SHP77 treated with DMSO at 0.1 percent for 48 hours (cell line): Measurements from ENCODE around the gene FAM53A.
"Not testable (repeated sequence)": the region's sequence is repeated elsewhere in the genome, so short reads cannot be mapped to it uniquely, and the experiment has no call there.

Experiments
- DNase-seq: peaks from one replicate; lab custom pipeline; 2025; lab: John Stamatoyannopoulos, UW

The FAM53A gene

DNA sequence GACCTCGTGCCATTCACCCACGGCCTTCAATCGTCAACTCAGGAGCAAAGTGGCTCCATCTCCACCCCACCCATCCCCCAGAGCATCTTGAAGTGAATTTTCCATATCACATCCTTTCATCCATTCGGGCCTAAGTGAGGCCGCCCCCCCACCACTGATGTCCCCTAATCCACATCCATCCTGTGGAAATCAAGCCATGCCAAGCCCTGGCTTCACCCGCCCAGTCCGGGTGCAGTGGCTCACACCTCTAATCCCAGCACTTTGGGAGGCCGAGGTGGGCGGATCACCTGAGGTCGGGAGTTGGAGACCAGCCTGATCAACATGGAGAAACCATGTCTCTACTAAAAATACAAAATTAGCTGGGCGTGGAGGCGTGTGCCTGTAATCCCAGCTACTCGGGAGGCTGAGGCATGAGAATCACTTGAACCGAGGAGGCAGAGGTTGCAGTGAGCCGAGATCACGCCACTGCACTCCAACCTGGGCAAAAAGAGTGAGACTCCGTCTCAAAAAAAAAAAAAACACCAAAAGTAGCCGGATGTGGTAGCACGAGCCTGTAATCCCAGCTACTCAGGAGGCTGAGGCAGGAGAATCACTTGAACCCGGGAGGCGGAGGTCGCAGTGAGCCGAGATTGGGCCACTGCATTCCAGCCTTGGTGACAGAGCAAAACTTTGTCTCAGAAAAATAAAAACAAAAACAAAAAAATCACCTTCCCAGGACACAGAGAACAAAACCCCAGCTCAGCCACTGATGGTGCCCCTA lies 76.5 kb downstream of the FAM53A start:
- DNase-seq = not testable (repeated sequence)

- DNase-seq = no peak
Measured at GRCh38 chr4:1604706-1605205, 79.4 kb downstream of the FAM53A start.

DNA sequence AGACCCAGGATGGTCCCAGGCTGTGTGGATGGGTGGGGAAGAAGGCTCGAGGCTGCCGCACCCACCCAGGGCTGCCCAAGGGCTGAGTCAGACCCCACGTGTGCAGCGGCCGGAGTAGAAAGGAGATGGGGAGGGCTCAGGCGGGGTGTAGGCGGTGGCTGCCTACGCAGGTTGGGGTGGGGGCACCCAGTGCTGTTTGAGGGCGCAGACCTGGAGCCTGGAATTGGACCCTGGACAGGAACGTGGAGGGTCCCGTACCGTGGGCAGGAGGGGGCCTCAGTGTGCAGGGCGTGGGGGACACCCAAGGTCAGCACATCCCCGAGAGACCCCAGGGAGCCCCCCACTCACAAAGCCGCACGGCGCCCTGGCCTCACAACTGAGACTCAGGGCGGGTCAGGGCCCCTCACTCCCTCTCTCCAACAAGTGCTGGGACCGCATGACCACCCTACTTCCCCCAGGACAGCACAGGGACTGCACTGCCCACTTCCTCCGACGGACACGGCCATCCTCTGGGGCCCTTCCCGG lies 79.9 kb downstream of the FAM53A start:
- no peak for DNase-seq

GRCh38 chr4:1603413-1604135 lies 80.5 kb downstream of the FAM53A start:
- no peak for DNase-seq

DNA sequence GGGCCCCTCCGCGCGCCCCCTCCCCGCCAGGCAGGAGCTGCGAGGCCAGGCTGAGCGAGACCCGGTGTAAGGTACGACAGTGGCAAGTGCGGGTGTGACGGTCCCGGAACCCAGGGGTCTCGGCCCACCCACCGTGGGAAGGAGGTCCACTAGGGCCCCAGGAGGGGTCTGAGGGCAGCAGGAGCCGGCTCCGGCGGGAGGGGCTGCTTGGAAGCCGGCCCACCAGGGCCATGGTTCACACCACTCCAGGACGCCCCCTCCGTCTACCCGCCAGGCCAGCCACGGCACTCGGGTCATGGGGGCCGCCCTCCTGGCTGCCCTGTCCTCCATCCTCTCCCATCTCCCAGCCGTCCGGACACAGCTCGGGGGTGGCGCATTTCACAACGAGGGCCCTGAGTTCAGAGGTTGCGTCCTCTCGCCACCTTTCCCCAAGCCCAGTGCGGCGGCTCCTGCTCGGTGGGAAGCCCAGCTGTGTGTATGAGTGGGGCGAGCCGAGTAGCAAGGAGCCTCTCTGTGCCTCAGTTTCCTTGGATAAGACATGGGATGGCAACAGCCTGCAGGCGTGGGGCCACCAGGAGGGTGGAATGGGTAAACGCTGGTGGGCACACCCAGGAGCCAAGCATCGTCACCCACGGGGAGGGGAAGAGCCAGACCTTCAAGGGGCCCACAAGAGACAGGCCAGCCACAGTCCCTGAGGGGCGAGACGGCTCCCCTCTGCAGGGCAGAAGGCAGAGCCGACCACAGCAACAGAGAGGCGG lies 81.3 kb downstream of the FAM53A start:
- no peak for DNase-seq

DNA sequence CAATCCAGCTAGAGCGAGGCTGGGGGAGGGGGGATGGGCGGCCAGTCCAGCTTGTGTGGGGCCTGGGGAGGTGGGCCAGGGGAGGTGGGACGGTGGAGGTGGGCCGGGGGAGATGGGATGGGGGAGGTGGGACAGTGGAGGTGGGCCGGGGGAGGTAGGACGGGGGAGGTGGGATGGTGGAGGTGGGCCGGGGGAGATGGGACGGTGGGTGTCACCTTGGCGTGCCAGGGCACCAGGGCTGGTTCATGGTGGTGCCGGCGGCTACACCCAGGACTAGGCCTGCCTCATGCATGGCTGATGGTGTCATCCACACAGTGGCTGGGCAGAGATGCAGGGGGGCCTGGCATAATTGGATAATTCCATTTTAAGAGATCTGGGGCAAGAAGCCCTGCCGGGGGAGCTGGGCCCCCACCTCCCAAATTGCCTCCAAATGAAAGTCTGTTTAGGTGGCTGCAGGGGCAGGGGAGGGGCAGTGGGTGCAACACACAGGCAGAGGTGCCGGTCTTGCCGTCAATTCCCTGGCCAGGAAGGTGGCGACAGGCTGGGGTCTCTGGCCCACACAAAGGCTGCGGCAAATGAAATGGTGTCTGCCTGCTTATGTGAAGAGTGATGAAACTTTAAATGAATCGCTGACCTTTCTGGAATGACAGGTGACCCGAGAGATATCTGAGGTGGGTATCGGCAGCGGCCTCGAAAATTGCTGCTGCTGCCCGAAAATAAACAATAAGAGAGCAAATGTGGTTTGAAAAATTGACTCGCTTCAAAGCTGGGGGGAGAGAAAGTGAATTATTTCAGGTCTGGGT lies 82.1 kb downstream of the FAM53A start:
- no peak for DNase-seq

DNA sequence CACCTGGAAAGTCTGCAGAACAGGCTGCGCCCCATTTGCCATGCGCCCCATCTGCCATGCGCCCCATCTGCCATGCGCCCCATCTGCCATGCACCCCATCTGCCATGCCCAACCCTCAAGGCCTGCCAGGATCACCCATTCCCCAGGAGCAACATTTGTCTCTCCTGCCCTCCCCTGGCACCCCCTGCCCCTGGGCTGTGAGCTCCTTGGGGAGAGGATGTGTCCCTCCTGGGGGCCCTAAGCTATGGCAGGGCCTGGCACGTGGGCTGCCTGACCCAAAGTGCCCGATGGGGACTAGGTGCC lies 82.6 kb downstream of the FAM53A start:
- no peak for DNase-seq

- no peak for DNase-seq
Measured at GRCh38 chr4:1600811-1601532, 83.1 kb downstream of the FAM53A start.

DNA sequence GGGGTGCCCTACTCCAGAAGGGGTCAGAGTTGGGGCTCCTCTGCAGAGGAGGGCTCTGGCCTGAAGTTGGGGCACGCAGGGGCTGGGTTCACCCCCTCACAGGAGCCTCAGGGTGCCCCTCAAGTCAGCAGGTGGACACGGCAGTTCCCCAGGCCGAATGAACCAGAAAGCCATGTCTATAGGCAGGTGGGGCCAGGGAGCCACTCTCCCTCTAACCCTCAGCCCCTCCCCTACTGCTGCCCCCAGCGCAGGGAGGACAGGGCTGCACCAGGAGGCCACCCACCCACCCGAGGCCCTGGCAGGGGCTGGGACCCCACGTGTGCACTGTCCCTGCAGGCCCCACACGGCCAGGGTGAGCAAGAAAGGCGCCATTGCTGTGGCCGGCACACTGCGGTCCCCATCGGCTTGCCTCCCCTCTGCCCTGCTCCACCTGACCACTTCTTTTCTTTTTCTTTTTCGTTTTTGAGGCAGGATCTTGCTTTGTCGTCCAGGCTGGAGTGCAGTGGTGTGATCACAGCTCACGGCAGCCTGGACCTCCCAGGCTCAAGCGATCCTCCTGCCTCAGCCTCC lies 83.8 kb downstream of the FAM53A start:
- no peak for DNase-seq

DNA sequence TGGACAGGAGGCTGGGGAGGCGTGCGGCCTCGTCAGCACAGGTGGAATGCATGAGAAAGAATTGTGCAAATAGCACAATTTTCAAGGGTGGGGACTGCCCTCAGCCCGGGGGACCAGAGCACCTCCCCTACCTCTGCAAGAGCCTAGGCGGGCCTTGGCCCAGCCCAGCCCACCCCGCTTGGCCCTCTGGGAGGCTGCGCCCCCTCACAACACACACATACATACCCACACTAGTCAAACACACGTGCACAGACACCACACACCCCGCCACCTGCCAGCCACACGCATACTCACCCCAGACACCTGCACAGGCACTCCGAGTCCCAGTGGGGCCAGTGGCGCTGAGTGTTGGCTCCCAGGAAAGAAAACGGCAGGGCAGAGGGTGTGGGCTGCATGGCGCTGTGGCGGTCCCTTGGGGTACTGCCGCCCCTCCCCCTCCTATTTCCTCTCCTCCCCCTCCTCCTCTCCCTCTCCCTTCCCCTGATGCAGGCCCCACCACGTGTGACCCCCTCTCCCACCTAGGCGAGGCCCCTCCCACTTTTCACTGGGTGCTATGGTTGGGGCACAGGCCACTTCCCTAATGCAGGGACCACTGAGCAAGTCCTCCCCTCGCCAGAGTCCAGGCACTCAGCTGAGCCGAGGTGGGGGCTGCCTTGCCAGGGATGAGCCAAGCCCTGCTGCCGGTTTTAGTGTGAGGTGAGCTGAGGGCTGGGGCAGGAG lies 84.5 kb downstream of the FAM53A start:
- DNase-seq = no peak

DNA sequence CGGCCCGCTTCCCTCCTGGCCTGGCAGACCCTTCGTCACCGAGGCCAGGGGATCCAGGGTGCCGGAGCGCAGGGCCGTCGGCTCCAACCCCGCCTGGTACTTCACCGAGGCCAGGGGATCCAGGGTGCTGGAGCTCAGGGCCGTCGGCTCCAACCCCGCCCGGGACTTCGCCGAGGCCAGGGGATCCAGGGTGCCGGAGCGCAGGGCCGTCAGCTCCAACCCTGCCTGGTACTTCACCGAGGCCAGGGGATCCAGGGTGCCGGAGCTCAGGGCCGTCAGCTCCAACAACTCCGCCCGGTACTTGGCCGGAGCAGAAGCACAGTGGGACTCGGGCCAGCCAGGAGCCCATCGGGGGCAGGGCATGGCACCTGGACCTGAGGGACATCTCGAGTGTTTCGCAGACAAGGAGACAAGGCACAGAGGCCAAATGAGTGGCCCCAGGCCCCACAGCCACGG lies 85.1 kb downstream of the FAM53A start:
- DNase-seq = no peak

DNA sequence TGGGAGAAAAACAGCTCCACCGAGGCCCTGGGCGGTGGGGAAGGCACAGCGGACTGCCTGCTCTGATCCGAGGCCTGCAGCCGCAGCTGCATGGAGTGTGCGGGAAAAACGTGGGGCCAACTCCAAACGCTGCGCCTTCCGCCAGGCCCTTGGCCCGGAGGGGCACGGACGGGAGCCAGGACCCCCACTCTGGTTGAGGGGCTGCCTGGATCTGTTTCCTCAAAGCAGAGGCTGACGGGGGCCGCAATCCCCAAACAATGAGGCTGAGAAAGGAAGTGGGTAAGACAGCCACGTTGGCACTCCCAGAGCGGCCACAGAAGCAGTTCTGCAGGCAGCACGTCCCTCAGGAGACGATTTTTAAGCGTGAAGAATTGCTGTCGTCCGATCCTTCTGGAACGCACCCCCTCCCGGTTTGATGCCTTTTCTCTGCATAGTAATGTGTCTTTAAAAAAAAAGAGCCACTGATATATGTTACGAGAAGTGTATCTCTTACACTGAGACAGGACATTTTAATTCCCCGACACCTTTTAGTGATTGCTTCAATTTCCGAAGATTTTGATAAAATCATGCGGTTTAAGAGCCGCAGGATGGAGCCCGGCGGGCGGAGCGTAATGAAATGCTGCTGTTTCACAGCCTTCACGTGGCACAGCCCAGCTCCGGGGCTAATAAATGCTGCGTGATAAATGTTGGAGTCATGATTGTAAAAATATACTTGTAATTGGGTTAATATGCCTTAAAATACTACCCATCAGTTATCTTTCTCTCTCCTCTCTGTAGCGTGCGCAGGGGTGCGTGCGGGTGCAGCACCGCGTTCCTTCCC lies 85.7 kb downstream of the FAM53A start:
- no peak for DNase-seq

DNA sequence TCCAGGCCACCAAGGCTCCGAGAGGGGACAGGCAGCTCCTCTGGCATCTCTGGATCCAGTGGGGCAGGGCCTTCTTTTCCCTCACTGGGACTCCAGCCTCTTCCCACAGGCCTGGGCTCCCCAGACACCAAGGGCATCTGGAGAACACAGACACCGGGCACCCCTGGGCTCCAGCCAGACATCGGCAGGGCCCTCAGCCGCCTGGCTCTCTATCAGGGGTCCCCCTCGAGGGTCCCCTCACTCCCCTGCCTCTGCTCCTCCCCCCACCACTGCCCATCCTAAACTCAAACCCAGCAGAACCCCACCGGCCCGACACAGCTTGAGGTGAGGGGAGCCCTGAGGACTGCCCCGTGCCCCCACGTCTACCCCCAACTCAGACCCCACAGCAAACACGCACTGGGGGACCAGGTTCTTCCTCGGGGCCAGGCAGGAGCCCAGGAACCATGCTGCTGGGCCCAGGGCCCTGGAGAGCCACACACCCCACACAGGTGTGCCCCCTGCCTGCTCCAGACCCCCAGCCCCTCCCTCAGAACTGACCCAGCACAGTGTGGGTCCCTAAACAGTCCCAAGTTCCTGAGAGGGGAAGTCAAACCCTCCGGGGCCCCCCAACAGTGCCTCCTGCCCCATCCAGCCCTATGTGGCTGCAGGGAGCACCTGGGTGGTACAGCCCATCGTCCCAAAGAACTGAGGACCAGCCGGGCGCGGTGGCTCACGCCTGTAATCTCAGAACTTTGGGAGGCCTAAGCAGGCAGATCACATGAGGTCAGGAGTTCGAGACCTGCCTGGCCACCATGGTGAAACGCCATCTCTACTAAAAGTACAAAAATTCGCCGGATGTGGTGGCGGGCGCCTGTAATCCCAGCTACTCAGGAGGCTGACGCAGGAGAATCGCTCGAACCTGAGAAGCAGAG lies 86.8 kb downstream of the FAM53A start:
- no peak for DNase-seq

GRCh38 chr4:1596393-1596792 lies 87.7 kb downstream of the FAM53A start:
- DNase-seq = no peak

GRCh38 chr4:1595789-1596325 lies 88.3 kb downstream of the FAM53A start:
- DNase-seq = no peak

DNA sequence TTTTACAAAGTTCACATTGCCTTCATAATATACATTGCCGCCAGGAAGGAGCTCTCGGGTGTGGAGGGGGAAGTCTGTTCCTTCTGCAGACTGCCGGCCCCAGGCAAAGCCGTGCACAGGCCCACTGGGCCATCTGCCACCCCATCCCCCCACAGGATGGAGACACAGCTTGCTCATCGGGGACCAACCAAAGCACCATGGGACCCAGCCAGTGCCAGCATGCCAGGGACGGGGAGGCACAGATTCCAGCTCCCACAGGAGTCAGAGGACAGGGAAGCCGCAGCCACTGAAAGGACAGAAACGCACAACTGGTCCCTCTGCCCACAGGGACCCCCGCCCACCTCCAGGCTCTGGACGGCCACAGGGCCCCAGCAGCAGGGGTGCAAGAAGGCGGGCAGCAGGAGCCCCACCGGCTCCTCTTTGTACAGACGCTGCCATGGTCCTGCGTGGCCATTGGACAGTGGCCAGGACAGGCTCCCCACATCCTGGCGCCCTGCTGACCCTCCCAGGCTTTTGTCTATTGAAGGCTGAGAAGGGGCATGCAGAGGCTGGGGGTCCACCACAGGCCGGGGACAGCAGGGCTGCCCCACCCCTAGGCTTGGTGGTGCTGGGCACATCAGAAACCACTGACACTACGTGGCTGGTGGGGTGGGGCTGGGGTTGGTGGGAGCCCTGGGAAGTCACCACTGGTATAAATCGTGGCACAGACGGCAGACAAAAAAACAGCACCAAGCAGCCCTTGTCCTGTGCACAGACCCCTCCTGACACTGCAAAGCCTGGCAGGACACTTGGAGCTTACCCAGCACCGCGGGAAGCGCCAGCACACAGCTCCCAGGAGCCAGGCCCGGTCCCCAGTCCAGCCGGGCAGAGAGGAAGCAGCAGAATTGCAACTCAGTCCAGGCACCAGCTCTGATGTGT lies 89.0 kb downstream of the FAM53A start:
- DNase-seq = no peak
